GM12892 (cell line): ENCODE data around the gene SOHLH1.

ENCODE experiments used
- POLR2A ChIP-seq: IDR thresholded peaks from 2 replicates; pipeline ENCODE4 v1.6.1; 2011; ENCODE audit warnings: low read depth, low read length, control low read depth
- POLR2AphosphoS5 ChIP-seq: IDR thresholded peaks from 2 replicates; pipeline ENCODE4 v1.6.1; 2011; ENCODE audit warnings: low read depth, low read length, control low read depth
- TAF1 ChIP-seq: IDR thresholded peaks from 2 replicates; pipeline ENCODE4 v1.6.1; 2011; ENCODE audit warnings: low read depth, mild to moderate bottlenecking, control low read depth, low read length, borderline replicate concordance

GRCh38 chr9:135644631-135645218 lies 54.6 kb downstream of the SOHLH1 start:
- TF ChIP-seq POLR2AphosphoS5: no peak
- TF ChIP-seq POLR2A: no peak
- no peak for TF ChIP-seq TAF1
